NCI-H748 (cell line): ENCODE results near the gene MCM3AP.

Experiments used
- DNase-seq: peaks from one replicate; lab custom pipeline; 2025; ENCODE audit not compliant: unreplicated experiment; lab: John Stamatoyannopoulos, UW

The MCM3AP gene

GRCh38 chr21:46220275-46220810 is 65.1 kb downstream of the MCM3AP start:
- DNase-seq, result no peak

- DNase-seq, result no peak
These were observed 65.7 kb downstream of the MCM3AP start for GRCh38 chr21:46219591-46220239.

- DNase-seq, result no peak
These were observed 66.4 kb downstream of the MCM3AP start for GRCh38 chr21:46218906-46219590.

- no peak for DNase-seq
These were observed 67.8 kb downstream of the MCM3AP start for GRCh38 chr21:46217511-46218196.

- DNase-seq, result no peak
These were observed 69.2 kb downstream of the MCM3AP start for GRCh38 chr21:46216132-46216747.

- no peak for DNase-seq
These were observed 69.8 kb downstream of the MCM3AP start for GRCh38 chr21:46215436-46216131.

- DNase-seq, result no peak
These were observed 70.7 kb downstream of the MCM3AP start for GRCh38 chr21:46214478-46215340.

- no peak for DNase-seq
These were observed 71.7 kb downstream of the MCM3AP start for GRCh38 chr21:46213620-46214286.

- DNase-seq, result no peak
These were observed 72.5 kb downstream of the MCM3AP start for GRCh38 chr21:46212721-46213484.

- DNase-seq, result no peak
These were observed 73.4 kb downstream of the MCM3AP start for GRCh38 chr21:46211786-46212720.

- no peak for DNase-seq
These were observed 74.0 kb downstream of the MCM3AP start for GRCh38 chr21:46211376-46211775.

- DNase-seq, result no peak
These were observed 74.9 kb downstream of the MCM3AP start for GRCh38 chr21:46210378-46211136.

- DNase-seq, result no peak
These were observed 76.4 kb downstream of the MCM3AP start for GRCh38 chr21:46208761-46209721.

GRCh38 chr21:46207920-46208591 is 77.4 kb downstream of the MCM3AP start:
- DNase-seq, result no peak
